ENCODE measurements around the gene LSAMP.
A peak's percentile ranks its signal among the peaks of the same experiment; 100 is the strongest.

Gene LSAMP

GRCh38 chr3:116350119-116350733, 95.1 kb downstream of the LSAMP start:
- no peak for DNase-seq

GRCh38 chr3:116348216-116348615, 97.1 kb downstream of the LSAMP start:
- DNase-seq = no peak

GRCh38 chr3:116342499-116342898, 102.8 kb downstream of the LSAMP start:
- no peak for DNase-seq

- no peak for DNase-seq
Measured at GRCh38 chr3:116341899-116342298, 103.4 kb downstream of the LSAMP start.

- DNase-seq = no peak
Measured at GRCh38 chr3:116341381-116341780, 103.9 kb downstream of the LSAMP start.

- DNase-seq = peak; percentile 60
Measured at GRCh38 chr3:116340680-116341216, 104.5 kb downstream of the LSAMP start.

GRCh38 chr3:116339441-116340028, 105.8 kb downstream of the LSAMP start:
- peak; percentile 81 for DNase-seq

GRCh38 chr3:116338713-116339112, 106.6 kb downstream of the LSAMP start:
- DNase-seq = no peak

GRCh38 chr3:116337229-116337628, 108.1 kb downstream of the LSAMP start:
- DNase-seq = peak; percentile 49

- no peak for DNase-seq
Measured at GRCh38 chr3:116331380-116331779, 113.9 kb downstream of the LSAMP start.

GRCh38 chr3:116322750-116323375, 122.4 kb downstream of the LSAMP start:
- no peak for DNase-seq

GRCh38 chr3:116318370-116318769, 126.9 kb downstream of the LSAMP start:
- DNase-seq = no peak

- DNase-seq = no peak
Measured at GRCh38 chr3:116316771-116317170, 128.5 kb downstream of the LSAMP start.

- peak; percentile 92 for DNase-seq
Measured at GRCh38 chr3:116314476-116314875, 130.8 kb downstream of the LSAMP start.

- no peak for DNase-seq
Measured at GRCh38 chr3:116306720-116307119, 138.6 kb downstream of the LSAMP start.

GRCh38 chr3:116306149-116306548, 139.1 kb downstream of the LSAMP start:
- DNase-seq = no peak

- no peak for DNase-seq
Measured at GRCh38 chr3:116302087-116302747, 143.1 kb downstream of the LSAMP start.

GRCh38 chr3:116301422-116301821, 143.9 kb downstream of the LSAMP start:
- DNase-seq = no peak

GRCh38 chr3:116300226-116300625, 145.1 kb downstream of the LSAMP start:
- DNase-seq = no peak

- no peak for DNase-seq
Measured at GRCh38 chr3:116299646-116300081, 145.6 kb downstream of the LSAMP start.

- DNase-seq = no peak
Measured at GRCh38 chr3:116298151-116298550, 147.1 kb downstream of the LSAMP start.

- DNase-seq = no peak
Measured at GRCh38 chr3:116291141-116291540, 154.1 kb downstream of the LSAMP start.

- DNase-seq = peak; percentile 58
Measured at GRCh38 chr3:116288485-116288884, 156.8 kb downstream of the LSAMP start.
